ENCODE results near the gene POC1B. TPM values are rescaled to one million over a fixed set of nuclear protein-coding genes. Genes with fewer than 3 reads are reported as not detected.

The POC1B gene
- polyA plus RNA-seq, 4 donors, result 14.1 to 20.7 (median 16.3) TPM

GRCh38 chr12:89544022-89544421 is 18.2 kb upstream of the POC1B start:
- Histone ChIP-seq H3K27ac (ENCODE audit: low read depth in 1 of 3, low read length in 2 of 3) (no peak overlapping the region), H3K27me3 (ENCODE audit: control insufficient read depth in 3 of 3, insufficient read depth in 3 of 3, low read length in 3 of 3) (no peaks in the 10 kb centered on the region), H3K9me3 (ENCODE audit: control insufficient read depth in 2 of 2, insufficient read depth in 1 of 2, low read depth in 1 of 2, low read length in 1 of 2) (no peaks in the 10 kb centered on the region), H3K36me3 (ENCODE audit: control insufficient read depth in 3 of 3, insufficient read depth in 2 of 3, low read depth in 1 of 3, low read length in 3 of 3) (no peaks in the 10 kb centered on the region), H3K4me3 (ENCODE audit: low read depth in 1 of 3, low read length in 3 of 3) (no peak overlapping the region), H3K4me1 (ENCODE audit: control insufficient read depth in 3 of 3, insufficient read depth in 2 of 3, low read depth in 1 of 3, low read length in 2 of 3) (peaks cover 0 to 14% (median 4%) of the 10 kb centered on the region in 3 donors)
- no peak for DNase-seq
- no peak for FAIRE-seq
- WGBS, 3 donors, result 54 to 85% (median 79%) methylated on average over 1 of the region's 1 CpG

DNA sequence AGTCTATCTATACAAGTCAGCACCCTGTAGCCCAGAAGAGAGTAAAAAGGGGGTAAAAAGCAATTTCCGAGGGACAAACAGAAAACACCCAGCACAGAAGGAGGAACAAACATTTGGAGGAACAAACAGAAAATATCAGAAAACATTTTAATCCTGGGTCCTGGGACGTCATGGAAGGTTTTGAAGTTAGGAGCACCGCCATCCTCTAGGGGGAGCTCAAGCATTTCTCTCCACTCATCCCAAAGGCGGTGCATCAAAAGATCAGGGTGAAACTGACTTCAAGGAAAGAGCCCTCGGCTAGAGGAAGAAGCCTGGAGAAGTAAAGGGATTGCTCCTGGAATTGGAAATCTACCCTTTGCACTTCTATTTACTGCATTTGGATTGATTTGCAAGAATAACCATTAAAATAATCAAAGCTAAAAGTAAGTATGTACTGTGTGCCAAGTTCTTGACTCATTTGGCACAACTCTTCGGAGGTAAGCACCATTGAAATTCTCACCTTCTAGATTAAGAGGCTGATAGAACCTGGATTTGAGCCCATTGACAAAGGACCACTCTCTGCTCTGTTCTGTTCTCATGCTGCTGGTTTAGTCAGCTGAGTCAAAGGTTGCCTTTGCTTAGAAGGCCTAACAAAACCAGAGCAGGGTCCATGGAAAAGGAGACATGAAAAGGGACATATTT is 17.2 kb upstream of the POC1B start:
- Histone ChIP-seq H3K27ac (ENCODE audit: low read depth in 1 of 3, low read length in 2 of 3) (no peak overlapping the region), H3K36me3 (ENCODE audit: control insufficient read depth in 3 of 3, insufficient read depth in 2 of 3, low read depth in 1 of 3, low read length in 3 of 3) (no peaks in the 10 kb centered on the region), H3K4me1 (ENCODE audit: control insufficient read depth in 3 of 3, insufficient read depth in 2 of 3, low read depth in 1 of 3, low read length in 2 of 3) (peaks cover 0 to 22% (median 4%) of the 10 kb centered on the region in 3 donors), H3K4me3 (ENCODE audit: low read depth in 1 of 3, low read length in 3 of 3) (no peak overlapping the region), H3K27me3 (ENCODE audit: control insufficient read depth in 3 of 3, insufficient read depth in 3 of 3, low read length in 3 of 3) (no peaks in the 10 kb centered on the region), H3K9me3 (ENCODE audit: control insufficient read depth in 2 of 2, insufficient read depth in 1 of 2, low read depth in 1 of 2, low read length in 1 of 2) (no peaks in the 10 kb centered on the region)
- peak; percentile 90 to 91 for DNase-seq
- WGBS, 3 donors, result 7 to 14% (median 8%) methylated on average over 6 of the region's 6 CpGs
- no peak for FAIRE-seq

DNA sequence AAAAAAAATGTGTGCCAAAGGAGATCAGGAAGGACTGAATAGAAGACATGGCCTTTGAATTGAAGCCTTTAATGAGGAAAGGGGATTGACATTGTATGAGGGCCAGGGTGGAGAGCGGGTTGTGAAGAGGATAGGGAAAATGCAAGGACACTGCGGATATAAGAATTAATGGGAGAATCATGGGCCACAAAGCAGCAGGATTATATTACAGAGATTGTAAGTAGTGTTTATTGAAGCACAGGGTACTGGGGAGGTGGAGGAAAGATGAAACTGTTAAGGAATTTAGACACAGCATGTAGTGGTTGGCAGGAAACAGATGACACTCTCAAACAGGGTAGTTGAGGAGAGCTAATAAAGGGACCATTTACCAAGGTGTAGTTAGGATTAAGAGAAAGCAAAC is 16.4 kb upstream of the POC1B start:
- Histone ChIP-seq H3K36me3 (ENCODE audit: control insufficient read depth in 3 of 3, insufficient read depth in 2 of 3, low read depth in 1 of 3, low read length in 3 of 3) (no peaks in the 10 kb centered on the region), H3K9me3 (ENCODE audit: control insufficient read depth in 2 of 2, insufficient read depth in 1 of 2, low read depth in 1 of 2, low read length in 1 of 2) (no peaks in the 10 kb centered on the region), H3K4me1 (ENCODE audit: control insufficient read depth in 3 of 3, insufficient read depth in 2 of 3, low read depth in 1 of 3, low read length in 2 of 3) (peaks cover 0 to 27% (median 4%) of the 10 kb centered on the region in 3 donors), H3K27ac (ENCODE audit: low read depth in 1 of 3, low read length in 2 of 3) (no peak overlapping the region), H3K4me3 (ENCODE audit: low read depth in 1 of 3, low read length in 3 of 3) (no peak overlapping the region), H3K27me3 (ENCODE audit: control insufficient read depth in 3 of 3, insufficient read depth in 3 of 3, low read length in 3 of 3) (no peaks in the 10 kb centered on the region)
- 89 to 95% (median 93%) methylated on average over 2 of the region's 2 CpGs for WGBS, 3 donors
- FAIRE-seq, result no peak
- no peak for DNase-seq

DNA sequence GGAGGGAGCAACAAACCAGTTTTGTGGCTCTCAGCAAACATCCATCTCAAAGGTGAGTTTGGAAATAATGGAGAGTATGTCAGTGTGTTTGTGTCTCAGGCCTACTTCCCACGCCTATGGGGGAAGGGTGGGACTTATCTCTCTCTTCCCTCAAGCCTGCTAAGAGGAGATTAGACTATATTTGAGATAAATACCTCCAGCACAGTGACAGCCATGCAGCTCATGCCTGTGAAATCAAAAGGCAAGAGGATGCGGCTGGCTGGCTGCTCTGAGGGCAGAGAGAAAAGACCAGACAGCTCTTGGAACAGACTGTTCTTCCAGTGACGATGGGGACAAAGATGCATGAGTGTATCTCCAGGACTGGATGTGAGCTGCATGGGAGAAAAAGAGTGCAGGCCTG is 14.7 kb upstream of the POC1B start:
- FAIRE-seq, result no peak
- Histone ChIP-seq H3K27ac (ENCODE audit: low read depth in 1 of 3, low read length in 2 of 3) (no peak overlapping the region), H3K9me3 (ENCODE audit: control insufficient read depth in 2 of 2, insufficient read depth in 1 of 2, low read depth in 1 of 2, low read length in 1 of 2) (no peaks in the 10 kb centered on the region), H3K27me3 (ENCODE audit: control insufficient read depth in 3 of 3, insufficient read depth in 3 of 3, low read length in 3 of 3) (no peaks in the 10 kb centered on the region), H3K4me1 (ENCODE audit: control insufficient read depth in 3 of 3, insufficient read depth in 2 of 3, low read depth in 1 of 3, low read length in 2 of 3) (peaks cover 3 to 30% (median 4%) of the 10 kb centered on the region in 3 donors), H3K4me3 (ENCODE audit: low read depth in 1 of 3, low read length in 3 of 3) (no peak overlapping the region), H3K36me3 (ENCODE audit: control insufficient read depth in 3 of 3, insufficient read depth in 2 of 3, low read depth in 1 of 3, low read length in 3 of 3) (no peaks in the 10 kb centered on the region)
- WGBS, 3 donors, result 61 to 69% (median 67%) methylated on average over 3 of the region's 3 CpGs
- DNase-seq, result no peak

- Histone ChIP-seq H3K27me3 (ENCODE audit: control insufficient read depth in 3 of 3, insufficient read depth in 3 of 3, low read length in 3 of 3) (no peaks in the 10 kb centered on the region), H3K27ac (ENCODE audit: low read depth in 1 of 3, low read length in 2 of 3) (no peak overlapping the region), H3K4me1 (ENCODE audit: control insufficient read depth in 3 of 3, insufficient read depth in 2 of 3, low read depth in 1 of 3, low read length in 2 of 3) (peaks cover 3 to 30% (median 4%) of the 10 kb centered on the region in 3 donors), H3K9me3 (ENCODE audit: control insufficient read depth in 2 of 2, insufficient read depth in 1 of 2, low read depth in 1 of 2, low read length in 1 of 2) (no peaks in the 10 kb centered on the region), H3K4me3 (ENCODE audit: low read depth in 1 of 3, low read length in 3 of 3) (no peak overlapping the region), H3K36me3 (ENCODE audit: control insufficient read depth in 3 of 3, insufficient read depth in 2 of 3, low read depth in 1 of 3, low read length in 3 of 3) (no peaks in the 10 kb centered on the region)
- FAIRE-seq, result no peak
- DNase-seq, result no peak
- 76 to 82% (median 80%) methylated on average over 5 of the region's 5 CpGs for WGBS, 3 donors
Measured at GRCh38 chr12:89539426-89540223, 13.8 kb upstream of the POC1B start.

- no peak for FAIRE-seq
- peaks cover 0 to 2% (median 0%) of the 10 kb centered on the region in 3 donors for H3K36me3 ChIP-seq (ENCODE audit: control insufficient read depth in 3 of 3, insufficient read depth in 2 of 3, low read depth in 1 of 3, low read length in 3 of 3)
- peak; percentile 62 to 78 for DNase-seq
- no peaks in the 10 kb centered on the region for H3K27me3 ChIP-seq (ENCODE audit: control insufficient read depth in 3 of 3, insufficient read depth in 3 of 3, low read length in 3 of 3)
- no peak overlapping the region for H3K27ac ChIP-seq (ENCODE audit: low read depth in 1 of 3, low read length in 2 of 3)
- no peak overlapping the region for H3K4me3 ChIP-seq (ENCODE audit: low read depth in 1 of 3, low read length in 3 of 3)
- WGBS, 3 donors, result 23 to 71% (median 48%) methylated on average over 4 of the region's 4 CpGs
- H3K4me1 ChIP-seq (ENCODE audit: control insufficient read depth in 3 of 3, insufficient read depth in 2 of 3, low read depth in 1 of 3, low read length in 2 of 3), result peaks cover 3 to 30% (median 4%) of the 10 kb centered on the region in 3 donors
- no peaks in the 10 kb centered on the region for H3K9me3 ChIP-seq (ENCODE audit: control insufficient read depth in 2 of 2, insufficient read depth in 1 of 2, low read depth in 1 of 2, low read length in 1 of 2)
Measured at GRCh38 chr12:89538897-89539296, 13.1 kb upstream of the POC1B start.

DNA sequence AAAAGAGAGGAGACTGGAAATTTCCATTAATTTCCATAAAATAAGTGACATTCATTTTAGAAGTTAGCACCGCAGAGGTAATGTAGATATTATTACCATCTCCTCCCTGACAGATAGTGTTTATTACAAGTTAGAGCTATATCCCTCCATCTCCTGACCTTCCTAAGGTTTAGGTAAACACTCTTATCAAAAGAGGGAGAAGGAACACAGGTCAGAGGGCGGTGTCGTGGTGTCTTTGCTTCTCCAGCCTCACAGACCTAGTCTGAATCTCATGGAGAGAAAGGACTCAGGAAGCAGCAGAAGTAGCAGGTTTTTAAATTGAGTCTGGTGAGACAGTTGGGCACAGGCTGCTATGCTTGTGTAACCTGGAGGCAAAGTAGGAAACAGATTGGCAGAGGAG is 11.5 kb upstream of the POC1B start:
- peak; percentile 43 to 60 for DNase-seq
- H3K4me3 ChIP-seq (ENCODE audit: low read depth in 1 of 3, low read length in 3 of 3), result no peak overlapping the region
- H3K4me1 ChIP-seq (ENCODE audit: control insufficient read depth in 3 of 3, insufficient read depth in 2 of 3, low read depth in 1 of 3, low read length in 2 of 3), result peaks cover 0 to 21% (median 3%) of the 10 kb centered on the region in 3 donors
- no peak for FAIRE-seq
- no peaks in the 10 kb centered on the region for H3K27me3 ChIP-seq (ENCODE audit: control insufficient read depth in 3 of 3, insufficient read depth in 3 of 3, low read length in 3 of 3)
- no peak overlapping the region for H3K27ac ChIP-seq (ENCODE audit: low read depth in 1 of 3, low read length in 2 of 3)
- H3K9me3 ChIP-seq (ENCODE audit: control insufficient read depth in 2 of 2, insufficient read depth in 1 of 2, low read depth in 1 of 2, low read length in 1 of 2), result no peaks in the 10 kb centered on the region
- WGBS, 3 donors, result 23 to 60% (median 47%) methylated on average over 3 of the region's 3 CpGs
- H3K36me3 ChIP-seq (ENCODE audit: control insufficient read depth in 3 of 3, insufficient read depth in 2 of 3, low read depth in 1 of 3, low read length in 3 of 3), result peaks cover 0 to 2% (median 0%) of the 10 kb centered on the region in 3 donors

DNA sequence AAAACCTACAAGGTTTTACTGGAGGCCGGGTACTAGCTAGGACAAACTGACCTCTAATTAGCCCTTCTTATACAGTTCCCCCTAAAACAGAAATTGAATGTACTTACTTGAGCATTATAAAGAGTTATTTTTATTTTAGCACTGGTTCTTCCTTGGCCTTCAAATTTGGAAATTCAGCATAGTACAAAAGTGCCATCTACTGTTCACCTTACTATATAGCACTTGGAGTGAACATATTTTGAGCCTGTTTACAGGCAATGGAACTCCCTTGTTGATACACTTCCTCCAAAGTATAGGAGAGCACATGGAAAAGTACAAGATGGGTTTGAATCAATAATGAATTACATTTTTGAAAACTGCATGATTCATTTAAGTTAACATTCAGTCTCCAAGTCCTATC is 3.9 kb upstream of the POC1B start:
- no peaks in the 10 kb centered on the region for H3K4me1 ChIP-seq (ENCODE audit: control insufficient read depth in 3 of 3, insufficient read depth in 2 of 3, low read depth in 1 of 3, low read length in 2 of 3)
- FAIRE-seq, result no peak
- H3K9me3 ChIP-seq (ENCODE audit: control insufficient read depth in 2 of 2, insufficient read depth in 1 of 2, low read depth in 1 of 2, low read length in 1 of 2), result no peaks in the 10 kb centered on the region
- DNase-seq, result peak; percentile 66 to 72
- 16 to 32% (median 27%) methylated on average over 1 of the region's 1 CpG for WGBS, 3 donors
- no peak overlapping the region for H3K4me3 ChIP-seq (ENCODE audit: low read depth in 1 of 3, low read length in 3 of 3)
- H3K27ac ChIP-seq (ENCODE audit: low read depth in 1 of 3, low read length in 2 of 3), result no peak overlapping the region
- H3K27me3 ChIP-seq (ENCODE audit: control insufficient read depth in 3 of 3, insufficient read depth in 3 of 3, low read length in 3 of 3), result no peaks in the 10 kb centered on the region
- peaks cover 0 to 2% (median 0%) of the 10 kb centered on the region in 3 donors for H3K36me3 ChIP-seq (ENCODE audit: control insufficient read depth in 3 of 3, insufficient read depth in 2 of 3, low read depth in 1 of 3, low read length in 3 of 3)

Measured in small intestine (tissue), 7 donors.